H1 (cell line): ENCODE results near the gene GPR162.

Experiments
- CTCF ChIP-seq, 3 experiments: IDR thresholded peaks; 1 replicate in 2 of 3; 2 replicates in 1 of 3; pipeline versions ENCODE4 v1.5.1 to v1.6.1; 2011; ENCODE audit warnings: low read length in 3 of 3, mild to moderate bottlenecking in 3 of 3, inconsistent platforms in 2 of 3, low read depth in 1 of 3, moderate library complexity in 1 of 3; ENCODE audit not compliant: insufficient read depth in 1 of 3; ENCODE audit errors: control extremely low read depth in 1 of 3
- GABPA ChIP-seq: IDR thresholded peaks from 2 replicates; pipeline ENCODE4 v1.6.1; 2011; ENCODE audit warnings: mild to moderate bottlenecking, low read length, moderate library complexity, borderline replicate concordance; ENCODE audit not compliant: insufficient read depth
- GTF2F1 ChIP-seq: IDR thresholded peaks from 2 replicates; pipeline ENCODE4 v1.6.1; 2012; ENCODE audit warnings: low read depth, low read length, improper control_type of control experiment, borderline replicate concordance
- POLR2A ChIP-seq, 2 experiments: IDR thresholded peaks; 1 replicate in 1 of 2; 2 replicates in 1 of 2; pipeline ENCODE4 v1.6.1; 2011; ENCODE audit warnings: low read depth in 2 of 2, low read length in 2 of 2, mild to moderate bottlenecking in 2 of 2; ENCODE audit errors: control extremely low read depth in 1 of 2
- SAP30 ChIP-seq: fragments of 300-600 bp; sonication (generic); IDR thresholded peaks from 2 replicates; pipeline ENCODE4 v1.7.1; 2012; ENCODE audit warnings: low read length, moderate library complexity, mild to moderate bottlenecking, inconsistent platforms; ENCODE audit not compliant: insufficient read depth, insufficient replicate concordance
- SIN3A ChIP-seq, 2 experiments: IDR thresholded peaks in 1 of 2; conservative IDR thresholded peaks in 1 of 2; 2 replicates each; pipeline ENCODE4 v1.6.1; 2011 to 2012; ENCODE audit warnings: low read length in 2 of 2, improper control_type of control experiment in 1 of 2, low read depth in 1 of 2, mild to moderate bottlenecking in 1 of 2
- TAF1 ChIP-seq: IDR thresholded peaks from 2 replicates; pipeline ENCODE4 v1.6.1; 2011; ENCODE audit warnings: mild to moderate bottlenecking, low read depth, low read length
- TCF12 ChIP-seq: IDR thresholded peaks from 2 replicates; pipeline ENCODE4 v1.6.1; 2011; ENCODE audit warnings: low read depth, mild to moderate bottlenecking, low read length

DNA sequence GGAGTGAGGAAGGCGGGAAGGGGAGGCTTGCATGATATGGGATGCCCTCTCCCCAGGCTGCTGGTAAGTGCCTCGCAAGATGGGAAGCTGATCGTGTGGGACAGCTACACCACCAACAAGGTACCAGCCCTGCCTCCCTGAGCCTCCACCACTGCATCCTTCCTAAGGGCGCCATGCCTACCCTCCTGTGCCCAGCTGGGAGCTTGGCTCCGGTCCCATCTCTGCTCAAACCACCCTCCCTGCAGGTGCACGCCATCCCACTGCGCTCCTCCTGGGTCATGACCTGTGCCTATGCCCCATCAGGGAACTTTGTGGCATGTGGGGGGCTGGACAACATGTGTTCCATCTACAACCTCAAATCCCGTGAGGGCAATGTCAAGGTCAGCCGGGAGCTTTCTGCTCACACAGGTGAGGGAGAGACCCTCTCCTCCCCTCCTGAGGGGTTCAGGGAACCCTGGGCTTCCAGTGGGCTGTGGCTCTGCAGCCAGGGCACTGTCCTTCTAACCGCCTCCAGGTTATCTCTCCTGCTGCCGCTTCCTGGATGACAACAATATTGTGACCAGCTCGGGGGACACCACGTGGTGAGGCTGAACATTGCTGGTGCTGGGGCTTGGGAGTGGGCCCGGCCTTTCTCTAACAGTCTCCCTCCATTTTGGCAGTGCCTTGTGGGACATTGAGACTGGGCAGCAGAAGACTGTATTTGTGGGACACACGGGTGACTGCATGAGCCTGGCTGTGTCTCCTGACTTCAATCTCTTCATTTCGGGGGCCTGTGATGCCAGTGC is 21.7 kb downstream of the GPR162 start:
- TF ChIP-seq CTCF (IDR thresholded peaks at IDR 0.05; ENCODE audit: control extremely low read depth in 1 of 3, insufficient read depth in 1 of 3, low read depth in 1 of 3, low read length in 3 of 3) (peak in 2 of 3 experiments; percentile 22 to 26; a peak in 2 of 4 replicates), SAP30 (no peak), POLR2A (IDR thresholded peaks at IDR 0.05; ENCODE audit: control extremely low read depth in 1 of 2, low read depth in 2 of 2, low read length in 2 of 2) (no peak; a peak in 1 of 3 replicates), TCF12 (no peak), TAF1 (no peak), GABPA (no peak), SIN3A (conservative IDR thresholded peaks at IDR 0.05 in 1 of 2, IDR thresholded peaks at IDR 0.05 in 1 of 2; ENCODE audit: low read depth in 1 of 2, low read length in 2 of 2) (no peak), GTF2F1 (no peak)
